Muscle of back (tissue), 11 donors: Measurements from ENCODE around the gene TAF3. TPM values are rescaled to one million over a fixed set of nuclear protein-coding genes. Genes with fewer than 3 reads are reported as not detected.
A peak's percentile ranks its signal among the peaks of the same experiment; 100 is the strongest.

ENCODE experiments used
- DNase-seq, 3 donors: peaks; one replicate each; pipeline versions ENCODE4 v3.0.0 to v3.0.0-alpha.2; 2013
- polyA plus RNA-seq, 10 donors: library from polyadenylated mRNA; unstranded; fragments of 120-200 nt; gene quantifications; one replicate each; pipeline ENCODE4 v1.2.1, GENCODE V29; 2013; ENCODE audit not compliant: insufficient read length in 10 of 10

The TAF3 gene
- polyA plus RNA-seq, 10 donors: 5.2 to 7.3 (median 5.9) TPM

GRCh38 chr10:7967035-7967434 lies 148.7 kb downstream of the TAF3 start:
- DNase-seq: peak in 2 of 3 donors; percentile 3 to 30

- no peak for DNase-seq
Measured at GRCh38 chr10:7968510-7969112, 150.3 kb downstream of the TAF3 start.

GRCh38 chr10:7969623-7970022 lies 151.3 kb downstream of the TAF3 start:
- DNase-seq: no peak

- DNase-seq: no peak
Measured at GRCh38 chr10:7971949-7972348, 153.6 kb downstream of the TAF3 start.

GRCh38 chr10:7972367-7972766 lies 154.1 kb downstream of the TAF3 start:
- DNase-seq: no peak

GRCh38 chr10:7980196-7980595 lies 161.9 kb downstream of the TAF3 start:
- DNase-seq: no peak

GRCh38 chr10:7982727-7983126 lies 164.4 kb downstream of the TAF3 start:
- DNase-seq: no peak

GRCh38 chr10:7984325-7984724 lies 166.0 kb downstream of the TAF3 start:
- DNase-seq: no peak

GRCh38 chr10:7984896-7985295 lies 166.6 kb downstream of the TAF3 start:
- no peak for DNase-seq

- DNase-seq: peak in 1 of 3 donors; percentile 11
Measured at GRCh38 chr10:7986851-7987250, 168.5 kb downstream of the TAF3 start.

- DNase-seq: no peak
Measured at GRCh38 chr10:7988989-7989388, 170.7 kb downstream of the TAF3 start.

GRCh38 chr10:7998831-7999230 lies 180.5 kb downstream of the TAF3 start:
- DNase-seq: no peak

- DNase-seq: no peak
Measured at GRCh38 chr10:8004469-8005000, 186.2 kb downstream of the TAF3 start.

GRCh38 chr10:8006274-8006999 lies 188.1 kb downstream of the TAF3 start:
- no peak for DNase-seq

- no peak for DNase-seq
Measured at GRCh38 chr10:8009031-8009430, 190.7 kb downstream of the TAF3 start.

GRCh38 chr10:8013006-8013405 lies 194.7 kb downstream of the TAF3 start:
- no peak for DNase-seq

GRCh38 chr10:8013619-8014018 lies 195.3 kb downstream of the TAF3 start:
- no peak for DNase-seq

GRCh38 chr10:8014649-8015048 lies 196.3 kb downstream of the TAF3 start:
- no peak for DNase-seq

GRCh38 chr10:8017277-8017676 lies 199.0 kb downstream of the TAF3 start:
- peak in 1 of 3 donors; percentile 25 for DNase-seq

GRCh38 chr10:8023321-8023720 lies 205.0 kb downstream of the TAF3 start:
- no peak for DNase-seq

- no peak for DNase-seq
Measured at GRCh38 chr10:8023851-8024250, 205.5 kb downstream of the TAF3 start.

- no peak for DNase-seq
Measured at GRCh38 chr10:8026349-8027259, 208.3 kb downstream of the TAF3 start.
